SK-N-SH treated with all-trans-retinoic acid at 6 μM for 48 hours (cell line): ENCODE measurements around the gene GTPBP3.

Experiments used
- ATAC-seq: fragments of 200-7000 bp; cut with Tn5 transposase; 3 replicates; pipeline ENCODE4 v1.9.1; 2020; ENCODE audit warnings: mild to moderate bottlenecking, moderate library complexity
- CREB5 ChIP-seq: fragments of 250-450 bp; sonication (Bioruptor Pico); IDR thresholded peaks from 2 replicates; pipeline ENCODE4 v1.5.1; 2020; ENCODE audit warnings: low read depth, mild to moderate bottlenecking, moderate library complexity
- CSDC2 ChIP-seq: fragments of 250-450 bp; sonication (Bioruptor Pico); IDR thresholded peaks from 2 replicates; pipeline ENCODE4 v1.5.0; 2020; ENCODE audit warnings: mild to moderate bottlenecking, moderate library complexity
- ESRRG ChIP-seq: fragments of 250-450 bp; sonication (Bioruptor Pico); IDR thresholded peaks from 2 replicates; pipeline ENCODE4 v1.6.1; 2021; ENCODE audit warnings: mild to moderate bottlenecking
- GLIS3 ChIP-seq: fragments of 250-450 bp; sonication (Bioruptor Pico); IDR thresholded peaks from 2 replicates; pipeline ENCODE4 v1.5.0; 2020; ENCODE audit warnings: mild to moderate bottlenecking, moderate library complexity
- ISL1 ChIP-seq: fragments of 250-450 bp; sonication (Bioruptor Pico); IDR thresholded peaks from 2 replicates; pipeline ENCODE4 v2.1.2; 2022; ENCODE audit warnings: mild to moderate bottlenecking, moderate library complexity
- POU6F1 ChIP-seq: fragments of 250-450 bp; sonication (Bioruptor Pico); IDR thresholded peaks from 2 replicates; pipeline ENCODE4 v1.8.0; 2021; ENCODE audit warnings: low read depth, mild to moderate bottlenecking, moderate library complexity, borderline replicate concordance
- PPARA ChIP-seq: fragments of 250-450 bp; sonication (Bioruptor Pico); IDR thresholded peaks from 2 replicates; pipeline ENCODE4 v1.5.0; 2020; ENCODE audit warnings: mild to moderate bottlenecking, borderline replicate concordance
- RARB ChIP-seq: fragments of 250-450 bp; sonication (Bioruptor Pico); IDR thresholded peaks from 2 replicates; pipeline ENCODE4 v1.8.0; 2021; ENCODE audit warnings: mild to moderate bottlenecking, moderate library complexity
- SNAI2 ChIP-seq: fragments of 250-450 bp; sonication (Bioruptor Pico); IDR thresholded peaks from 2 replicates; pipeline ENCODE4 v1.5.0; 2020; ENCODE audit warnings: mild to moderate bottlenecking, moderate library complexity
- TOX ChIP-seq: fragments of 250-450 bp; sonication (Bioruptor Pico); IDR thresholded peaks from 2 replicates; pipeline ENCODE4 v1.8.0; 2021; ENCODE audit warnings: mild to moderate bottlenecking, moderate library complexity, borderline replicate concordance
- ZC3H10 ChIP-seq: fragments of 250-450 bp; sonication (Bioruptor Pico); IDR thresholded peaks from 2 replicates; pipeline ENCODE4 v1.5.1; 2021; ENCODE audit warnings: mild to moderate bottlenecking, moderate library complexity
- ZFP30 ChIP-seq: fragments of 450-650 bp; formaldehyde crosslinking; IDR thresholded peaks from 2 replicates; pipeline ENCODE4 v1.5.0; 2022; ENCODE audit warnings: mild to moderate bottlenecking, moderate library complexity
- ZNF565 ChIP-seq: fragments of 450-650 bp; formaldehyde crosslinking; conservative IDR thresholded peaks from 2 replicates; pipeline ENCODE4 v1.5.0; 2020; ENCODE audit warnings: low read depth, mild to moderate bottlenecking, moderate library complexity
- ZNF70 ChIP-seq: fragments of 450-650 bp; formaldehyde crosslinking; IDR thresholded peaks from 2 replicates; pipeline ENCODE4 v1.5.0; 2020; ENCODE audit warnings: mild to moderate bottlenecking, moderate library complexity
- ZNF8 ChIP-seq: fragments of 450-650 bp; formaldehyde crosslinking; IDR thresholded peaks from 2 replicates; pipeline ENCODE4 v1.5.0; 2020; ENCODE audit warnings: mild to moderate bottlenecking, moderate library complexity
- TF ChIP-seq, protein P1 (sequence below): fragments of 250-450 bp; sonication (Bioruptor Pico); IDR thresholded peaks from 2 replicates; pipeline ENCODE4 v1.5.1; 2021; ENCODE audit warnings: mild to moderate bottlenecking, moderate library complexity
- TF ChIP-seq, protein P2 (sequence below): fragments of 250-450 bp; sonication (Bioruptor Pico); IDR thresholded peaks from 2 replicates; pipeline ENCODE4 v1.5.0; 2020; ENCODE audit warnings: mild to moderate bottlenecking, moderate library complexity
- TF ChIP-seq, protein P3 (sequence below): fragments of 250-450 bp; sonication (Bioruptor Pico); IDR thresholded peaks from 2 replicates; pipeline ENCODE4 v1.8.0; 2020; ENCODE audit warnings: mild to moderate bottlenecking, moderate library complexity, borderline replicate concordance

Gene GTPBP3

DNA sequence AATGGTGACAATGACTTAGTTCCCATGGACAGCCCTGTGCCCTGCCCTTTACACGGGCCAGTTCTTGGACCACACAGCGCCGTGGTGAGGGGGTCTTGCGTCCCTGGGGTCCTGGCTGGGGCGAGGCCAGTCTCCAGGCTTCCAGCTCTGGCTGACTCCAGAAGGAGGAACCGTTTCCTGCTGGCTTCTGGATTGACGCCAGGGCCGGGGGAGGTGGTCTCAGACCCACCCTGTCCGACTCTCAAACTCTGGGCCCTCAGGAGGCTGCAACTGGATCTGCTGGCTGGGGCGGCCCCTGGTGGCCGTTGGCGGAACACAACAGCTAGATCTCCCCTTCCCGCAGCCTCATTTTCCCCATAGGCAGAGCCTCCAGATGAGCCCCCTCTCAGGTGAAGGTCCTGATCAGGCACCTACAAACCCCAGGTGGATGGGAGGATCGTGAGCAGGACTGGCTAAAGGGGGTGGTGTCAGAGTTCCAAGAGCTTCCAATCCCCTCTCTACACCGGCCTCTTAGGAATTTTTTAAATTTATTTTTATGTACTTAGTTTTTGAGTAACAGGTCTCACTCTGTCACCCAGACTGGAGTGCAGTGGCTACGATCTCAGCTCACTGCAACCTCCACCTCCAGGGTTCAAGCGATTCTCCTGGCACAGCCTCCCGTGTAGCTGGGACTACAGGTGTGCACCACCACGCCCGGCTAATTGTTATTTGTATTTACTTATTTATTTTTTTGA lies 48.7 kb downstream of the GTPBP3 start:
- no peak for TF ChIP-seq ZNF8
- TF ChIP-seq, protein P1, sequence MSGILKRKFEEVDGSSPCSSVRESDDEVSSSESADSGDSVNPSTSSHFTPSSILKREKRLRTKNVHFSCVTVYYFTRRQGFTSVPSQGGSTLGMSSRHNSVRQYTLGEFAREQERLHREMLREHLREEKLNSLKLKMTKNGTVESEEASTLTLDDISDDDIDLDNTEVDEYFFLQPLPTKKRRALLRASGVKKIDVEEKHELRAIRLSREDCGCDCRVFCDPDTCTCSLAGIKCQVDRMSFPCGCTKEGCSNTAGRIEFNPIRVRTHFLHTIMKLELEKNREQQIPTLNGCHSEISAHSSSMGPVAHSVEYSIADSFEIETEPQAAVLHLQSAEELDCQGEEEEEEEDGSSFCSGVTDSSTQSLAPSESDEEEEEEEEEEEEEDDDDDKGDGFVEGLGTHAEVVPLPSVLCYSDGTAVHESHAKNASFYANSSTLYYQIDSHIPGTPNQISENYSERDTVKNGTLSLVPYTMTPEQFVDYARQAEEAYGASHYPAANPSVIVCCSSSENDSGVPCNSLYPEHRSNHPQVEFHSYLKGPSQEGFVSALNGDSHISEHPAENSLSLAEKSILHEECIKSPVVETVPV (CRISPR knock-in tag): no peak
- no peak for TF ChIP-seq CSDC2 (CRISPR knock-in tag)
- TF ChIP-seq, protein P2, sequence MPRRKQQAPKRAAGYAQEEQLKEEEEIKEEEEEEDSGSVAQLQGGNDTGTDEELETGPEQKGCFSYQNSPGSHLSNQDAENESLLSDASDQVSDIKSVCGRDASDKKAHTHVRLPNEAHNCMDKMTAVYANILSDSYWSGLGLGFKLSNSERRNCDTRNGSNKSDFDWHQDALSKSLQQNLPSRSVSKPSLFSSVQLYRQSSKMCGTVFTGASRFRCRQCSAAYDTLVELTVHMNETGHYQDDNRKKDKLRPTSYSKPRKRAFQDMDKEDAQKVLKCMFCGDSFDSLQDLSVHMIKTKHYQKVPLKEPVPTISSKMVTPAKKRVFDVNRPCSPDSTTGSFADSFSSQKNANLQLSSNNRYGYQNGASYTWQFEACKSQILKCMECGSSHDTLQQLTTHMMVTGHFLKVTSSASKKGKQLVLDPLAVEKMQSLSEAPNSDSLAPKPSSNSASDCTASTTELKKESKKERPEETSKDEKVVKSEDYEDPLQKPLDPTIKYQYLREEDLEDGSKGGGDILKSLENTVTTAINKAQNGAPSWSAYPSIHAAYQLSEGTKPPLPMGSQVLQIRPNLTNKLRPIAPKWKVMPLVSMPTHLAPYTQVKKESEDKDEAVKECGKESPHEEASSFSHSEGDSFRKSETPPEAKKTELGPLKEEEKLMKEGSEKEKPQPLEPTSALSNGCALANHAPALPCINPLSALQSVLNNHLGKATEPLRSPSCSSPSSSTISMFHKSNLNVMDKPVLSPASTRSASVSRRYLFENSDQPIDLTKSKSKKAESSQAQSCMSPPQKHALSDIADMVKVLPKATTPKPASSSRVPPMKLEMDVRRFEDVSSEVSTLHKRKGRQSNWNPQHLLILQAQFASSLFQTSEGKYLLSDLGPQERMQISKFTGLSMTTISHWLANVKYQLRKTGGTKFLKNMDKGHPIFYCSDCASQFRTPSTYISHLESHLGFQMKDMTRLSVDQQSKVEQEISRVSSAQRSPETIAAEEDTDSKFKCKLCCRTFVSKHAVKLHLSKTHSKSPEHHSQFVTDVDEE: no peak
- no peak for TF ChIP-seq TOX (CRISPR knock-in tag)
- no peak for TF ChIP-seq POU6F1
- no peak for TF ChIP-seq ZC3H10
- TF ChIP-seq GLIS3: no peak
- no peak for TF ChIP-seq CREB5 (CRISPR knock-in tag)
- no peak for TF ChIP-seq ESRRG (CRISPR knock-in tag)
- TF ChIP-seq ZNF565: no peak
- TF ChIP-seq SNAI2 (CRISPR knock-in tag): no peak
- no peak for TF ChIP-seq ISL1 (CRISPR knock-in tag)
- no peak for TF ChIP-seq PPARA (CRISPR knock-in tag)
- ATAC-seq: peak; percentile 68

DNA sequence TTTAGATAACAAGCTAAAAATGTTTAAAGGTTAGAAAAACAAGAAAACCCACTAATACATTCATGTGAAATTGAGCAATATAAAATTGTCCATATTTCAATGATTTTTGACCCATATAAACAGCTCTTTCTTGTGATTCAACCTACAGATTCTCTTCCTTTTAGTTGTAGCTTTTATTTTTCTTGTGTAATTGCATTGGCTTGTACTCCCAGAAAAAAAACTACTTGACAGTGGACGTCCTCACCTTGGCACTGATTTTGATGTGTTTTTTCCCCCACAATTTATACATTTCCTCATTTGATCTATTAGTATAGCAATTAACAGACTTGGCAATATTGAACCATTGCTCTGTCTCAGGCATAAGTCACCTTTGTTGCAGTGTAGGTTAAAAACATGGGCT lies 51.9 kb downstream of the GTPBP3 start:
- ATAC-seq: no peak
- TF ChIP-seq CREB5 (CRISPR knock-in tag): no peak
- TF ChIP-seq, all 23 proteins: peak for 0

GRCh38 chr19:17389957-17390664 lies 52.8 kb downstream of the GTPBP3 start:
- ATAC-seq: peak; percentile 3; the same call in 1 of the 3 replicates
- TF ChIP-seq ZFP30 (CRISPR knock-in tag) (no peak), RARB (CRISPR knock-in tag) (no peak), ZNF70 (CRISPR knock-in tag) (no peak), CREB5 (CRISPR knock-in tag) (no peak), TOX (CRISPR knock-in tag) (no peak), ZC3H10 (no peak)
- TF ChIP-seq, protein P3, sequence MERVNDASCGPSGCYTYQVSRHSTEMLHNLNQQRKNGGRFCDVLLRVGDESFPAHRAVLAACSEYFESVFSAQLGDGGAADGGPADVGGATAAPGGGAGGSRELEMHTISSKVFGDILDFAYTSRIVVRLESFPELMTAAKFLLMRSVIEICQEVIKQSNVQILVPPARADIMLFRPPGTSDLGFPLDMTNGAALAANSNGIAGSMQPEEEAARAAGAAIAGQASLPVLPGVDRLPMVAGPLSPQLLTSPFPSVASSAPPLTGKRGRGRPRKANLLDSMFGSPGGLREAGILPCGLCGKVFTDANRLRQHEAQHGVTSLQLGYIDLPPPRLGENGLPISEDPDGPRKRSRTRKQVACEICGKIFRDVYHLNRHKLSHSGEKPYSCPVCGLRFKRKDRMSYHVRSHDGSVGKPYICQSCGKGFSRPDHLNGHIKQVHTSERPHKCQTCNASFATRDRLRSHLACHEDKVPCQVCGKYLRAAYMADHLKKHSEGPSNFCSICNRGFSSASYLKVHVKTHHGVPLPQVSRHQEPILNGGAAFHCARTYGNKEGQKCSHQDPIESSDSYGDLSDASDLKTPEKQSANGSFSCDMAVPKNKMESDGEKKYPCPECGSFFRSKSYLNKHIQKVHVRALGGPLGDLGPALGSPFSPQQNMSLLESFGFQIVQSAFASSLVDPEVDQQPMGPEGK (CRISPR knock-in tag): no peak
- TF ChIP-seq, protein P2: no peak
- TF ChIP-seq, all 23 proteins: peak for 0
